ENCODE results near the gene PLPPR2.
A peak's percentile ranks its signal among the peaks of the same experiment; 100 is the strongest.
"Not testable (repeated sequence)": the region's sequence is repeated elsewhere in the genome, so short reads cannot be mapped to it uniquely, and the experiment has no call there.

PLPPR2 gene

DNA sequence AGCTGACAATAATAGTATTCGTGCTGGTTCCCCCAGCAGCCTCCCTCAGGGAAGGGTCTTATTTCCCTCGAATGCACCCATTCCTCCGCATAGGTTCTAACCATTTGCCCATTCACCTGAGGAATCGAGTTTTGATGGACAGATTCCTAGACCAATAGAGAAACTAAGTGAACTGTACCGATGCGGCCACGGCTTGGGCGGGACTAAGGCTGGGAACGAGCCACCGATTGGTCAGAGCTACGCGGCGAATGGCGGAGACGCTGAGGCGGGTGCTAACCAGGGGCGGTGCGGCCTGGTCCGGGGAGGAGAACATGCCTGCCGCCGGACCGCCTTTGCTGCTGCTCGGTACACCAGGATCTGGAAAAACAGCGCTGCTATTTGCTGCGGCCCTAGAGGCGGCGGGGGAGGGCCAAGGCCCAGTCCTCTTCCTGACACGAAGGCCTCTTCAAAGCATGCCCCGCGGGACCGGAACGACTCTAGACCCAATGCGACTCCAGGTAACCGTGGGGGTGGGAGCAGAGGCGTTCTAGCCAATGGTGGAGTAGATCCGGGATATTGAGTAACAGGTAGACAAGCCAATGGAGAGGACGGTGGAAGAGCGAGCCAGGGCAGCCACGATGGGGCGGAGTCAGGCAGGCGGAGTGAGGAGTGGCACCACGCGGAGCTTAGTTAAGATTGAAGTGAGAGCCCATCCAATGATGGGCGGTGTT is 19.4 kb downstream of the PLPPR2 start, which contains the start of gene SWSAP1:
Gene SWSAP1, plus strand, starts transcription at position 234 of the 710 bp plus-strand sequence. Its CDS starts 15 bp downstream, at position 249.
- peak; percentile 99 for DNase-seq

- peak; percentile 14 for DNase-seq
Observed at GRCh38 chr19:11375143-11375948, 20.1 kb downstream of the PLPPR2 start.

GRCh38 chr19:11377237-11377636 is 22.0 kb downstream of the PLPPR2 start:
- DNase-seq, result peak; percentile 96

- DNase-seq, result no peak
Observed at GRCh38 chr19:11377756-11378155, 22.5 kb downstream of the PLPPR2 start.

- peak; percentile 70 for DNase-seq
Observed at GRCh38 chr19:11378319-11379189, 23.3 kb downstream of the PLPPR2 start.

GRCh38 chr19:11379269-11379845 is 24.1 kb downstream of the PLPPR2 start:
- DNase-seq, result not testable (repeated sequence)

DNA sequence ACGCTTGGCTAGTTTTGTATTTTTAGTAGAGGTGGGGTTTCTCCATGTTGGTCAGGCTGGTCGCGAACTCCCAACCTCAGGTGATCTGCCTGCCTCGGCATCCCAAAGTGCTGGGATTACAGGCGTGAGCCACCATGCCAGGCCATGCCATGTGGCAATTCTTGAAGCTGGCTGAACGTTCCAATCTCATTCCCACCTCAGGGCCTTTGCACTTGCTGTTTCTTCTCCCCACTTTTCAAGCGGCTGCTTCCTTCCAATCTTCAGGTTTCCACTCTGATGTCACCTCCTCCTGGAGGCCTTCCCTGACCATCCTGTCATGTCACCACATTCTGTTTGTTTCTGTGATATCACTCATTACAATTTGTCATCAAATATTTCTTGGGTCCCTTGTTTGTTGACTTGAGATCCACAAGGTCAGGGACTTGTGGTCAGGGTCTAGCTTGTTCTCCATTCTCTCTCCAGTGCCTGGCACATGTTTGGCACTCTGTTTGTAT is 24.7 kb downstream of the PLPPR2 start:
- DNase-seq, result no peak

- DNase-seq, result peak; percentile 96
Observed at GRCh38 chr19:11380653-11381537, 25.7 kb downstream of the PLPPR2 start.

- no peak for DNase-seq
Observed at GRCh38 chr19:11382898-11383705, 27.9 kb downstream of the PLPPR2 start.

GRCh38 chr19:11383706-11384048 is 28.4 kb downstream of the PLPPR2 start:
- DNase-seq, result no peak

DNA sequence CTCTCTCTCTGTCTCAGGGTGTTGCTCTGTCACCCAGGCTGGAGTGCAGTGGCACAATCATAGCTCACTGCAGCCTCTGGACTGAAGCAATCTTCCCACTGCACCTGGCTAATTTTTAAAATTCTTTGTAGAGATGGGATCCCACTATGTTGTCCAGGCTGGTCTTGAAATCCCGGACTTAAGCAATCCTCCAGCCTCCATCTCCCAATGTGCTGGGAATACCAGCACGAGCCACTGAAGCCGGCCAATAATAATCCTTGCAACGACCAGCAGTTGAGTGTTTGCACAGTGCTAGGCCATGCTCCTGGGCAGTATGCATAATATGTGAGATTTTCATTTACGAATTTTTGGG is 29.5 kb downstream of the PLPPR2 start:
- DNase-seq, result no peak

- DNase-seq, result no peak
Observed at GRCh38 chr19:11387162-11388034, 32.2 kb downstream of the PLPPR2 start.

GRCh38 chr19:11390359-11390758 is 35.1 kb downstream of the PLPPR2 start:
- no peak for DNase-seq

GRCh38 chr19:11390933-11391680 is 35.9 kb downstream of the PLPPR2 start:
- DNase-seq, result no peak

- no peak for DNase-seq
Observed at GRCh38 chr19:11397089-11397610, 41.9 kb downstream of the PLPPR2 start.

DNA sequence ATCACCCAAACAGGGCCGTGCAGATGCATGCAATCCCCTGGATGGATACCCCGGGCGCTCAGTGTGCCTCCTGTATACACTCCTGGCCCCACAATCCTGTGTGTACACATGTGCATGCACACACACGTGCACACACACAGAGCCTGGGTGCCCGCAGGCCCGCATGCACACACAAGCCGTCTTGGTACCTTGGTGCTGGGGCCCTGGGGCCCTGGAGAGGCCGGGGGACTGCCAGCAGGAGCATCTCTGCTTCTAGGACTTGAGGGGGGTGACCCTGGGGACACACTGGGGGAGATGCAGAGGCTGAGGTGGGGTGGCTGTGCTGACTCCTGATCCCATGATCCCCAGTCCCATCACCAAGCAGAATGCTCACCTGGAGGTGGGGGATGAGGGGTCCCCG is 44.4 kb downstream of the PLPPR2 start:
- no peak for DNase-seq

GRCh38 chr19:11400798-11401197 is 45.6 kb downstream of the PLPPR2 start:
- no peak for DNase-seq

DNA sequence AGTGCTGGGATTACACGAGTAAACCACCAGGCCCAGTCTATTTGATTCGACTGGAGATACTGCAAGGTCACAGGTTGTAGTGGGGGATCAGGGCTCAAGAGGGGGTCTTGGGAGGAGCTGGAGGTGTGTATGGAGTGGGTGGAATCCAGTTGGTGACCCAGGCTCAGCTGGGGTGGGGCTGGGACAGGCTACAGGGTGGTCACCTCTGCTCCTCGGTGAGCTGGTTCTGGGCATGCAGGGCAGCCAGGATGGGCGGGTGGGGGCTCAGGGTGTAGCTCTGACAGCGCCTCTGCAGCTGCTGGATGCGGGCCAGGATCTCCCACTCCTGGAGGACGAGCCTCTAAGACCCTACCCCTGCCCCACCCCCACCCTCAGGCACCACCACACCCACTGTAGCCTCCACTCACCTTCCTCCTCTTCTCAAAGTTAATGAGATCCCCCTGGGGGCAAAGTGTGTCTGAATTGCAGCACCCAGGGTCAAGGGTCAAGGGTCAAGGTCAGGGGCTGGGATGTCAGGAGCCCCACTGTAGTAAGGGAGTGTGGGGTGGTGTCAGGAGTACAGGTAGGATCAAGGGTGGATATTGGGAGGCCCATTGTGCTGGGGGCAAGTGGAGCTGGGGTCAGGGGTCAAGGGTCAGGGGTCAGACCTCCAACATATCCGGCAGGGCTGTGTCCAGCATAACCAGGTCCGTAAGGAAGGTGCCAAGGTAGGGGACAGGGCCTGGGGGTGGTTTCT is 46.7 kb downstream of the PLPPR2 start:
- no peak for DNase-seq

Data from fibroblast of upper back skin (primary cell).